ENCODE results near the gene AKIRIN2. TPM values are rescaled to one million over a fixed set of nuclear protein-coding genes. Genes with fewer than 3 reads are reported as not detected.

AKIRIN2 gene
- total and polyA plus RNA-seq, 2 of the 13 experiments (the other 11 are each of a cell fraction or from before 2014, with no cell fraction given), result 15.6 to 23.4 TPM

DNA sequence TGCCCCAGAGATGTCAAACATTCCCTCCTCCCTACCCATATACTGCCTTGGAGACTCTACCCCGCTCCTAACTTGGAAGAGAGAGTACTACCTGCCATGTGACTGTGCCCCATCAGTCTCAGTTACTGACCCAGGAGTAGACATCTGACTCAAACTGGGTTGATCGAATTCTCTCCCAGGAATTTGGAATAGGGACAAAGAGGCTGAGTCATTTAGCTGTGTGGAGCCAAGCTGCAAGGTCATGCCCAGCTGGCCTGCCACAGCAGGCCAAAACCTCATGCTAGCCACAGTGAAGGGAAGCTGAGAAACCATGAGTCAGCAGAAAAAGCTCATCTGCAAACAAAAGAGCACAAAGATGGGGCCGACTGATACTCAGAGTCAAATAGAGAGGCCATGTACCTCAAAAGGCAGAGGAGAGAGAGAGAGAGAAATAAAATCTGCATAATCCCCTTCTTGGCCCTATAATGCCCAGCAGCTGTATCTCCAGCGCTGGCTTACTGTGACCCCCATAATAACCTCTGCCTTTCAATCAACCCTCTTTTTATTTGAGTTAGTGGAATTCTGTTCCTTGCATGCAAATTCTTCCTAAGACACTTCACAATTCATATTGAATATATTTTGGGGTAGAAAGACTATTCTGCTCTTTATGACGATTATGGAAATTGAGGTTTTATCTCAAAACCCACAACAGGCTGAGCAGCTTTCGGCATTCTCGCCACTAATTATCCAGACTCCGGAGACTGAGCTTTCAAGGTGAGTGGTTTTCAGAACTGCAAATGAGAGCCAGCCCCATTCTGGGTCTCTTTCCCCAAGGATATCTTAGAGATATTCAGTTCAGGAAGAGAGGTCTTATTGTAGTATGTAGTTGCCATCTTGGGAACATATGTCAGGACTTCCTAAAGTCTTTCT, 21.4 kb upstream of the AKIRIN2 start (continued):
- TF ChIP-seq KIAA2018 (CRISPR knock-in tag; IDR thresholded peaks at IDR 0.05; ENCODE audit: borderline replicate concordance) (no peak), SSRP1 (CRISPR knock-in tag; IDR thresholded peaks at IDR 0.05) (no peak), ZNF333 (CRISPR knock-in tag; IDR thresholded peaks at IDR 0.05; ENCODE audit: borderline replicate concordance) (no peak), POGZ (CRISPR knock-in tag; IDR thresholded peaks at IDR 0.05) (peak; percentile 67), PLRG1 (conservative IDR thresholded peaks at IDR 0.05) (no peak), BCL3 (CRISPR knock-in tag; IDR thresholded peaks at IDR 0.05) (no peak), SKI (IDR thresholded peaks at IDR 0.05; ENCODE audit: partially characterized antibody) (no peak), SP2 (CRISPR knock-in tag; IDR thresholded peaks at IDR 0.05) (no peak), ZNF264 (CRISPR knock-in tag; IDR thresholded peaks at IDR 0.05) (no peak), SP140L (CRISPR knock-in tag; IDR thresholded peaks at IDR 0.05; ENCODE audit: borderline replicate concordance) (no peak), ZFP36 (IDR thresholded peaks at IDR 0.05; ENCODE audit: borderline replicate concordance, low read depth, low read length, partially characterized antibody) (no peak), NFRKB (IDR thresholded peaks at IDR 0.05) (no peak), MTF2 (CRISPR knock-in tag; IDR thresholded peaks at IDR 0.05; ENCODE audit: borderline replicate concordance) (no peak)
- TF ChIP-seq, protein P1, sequence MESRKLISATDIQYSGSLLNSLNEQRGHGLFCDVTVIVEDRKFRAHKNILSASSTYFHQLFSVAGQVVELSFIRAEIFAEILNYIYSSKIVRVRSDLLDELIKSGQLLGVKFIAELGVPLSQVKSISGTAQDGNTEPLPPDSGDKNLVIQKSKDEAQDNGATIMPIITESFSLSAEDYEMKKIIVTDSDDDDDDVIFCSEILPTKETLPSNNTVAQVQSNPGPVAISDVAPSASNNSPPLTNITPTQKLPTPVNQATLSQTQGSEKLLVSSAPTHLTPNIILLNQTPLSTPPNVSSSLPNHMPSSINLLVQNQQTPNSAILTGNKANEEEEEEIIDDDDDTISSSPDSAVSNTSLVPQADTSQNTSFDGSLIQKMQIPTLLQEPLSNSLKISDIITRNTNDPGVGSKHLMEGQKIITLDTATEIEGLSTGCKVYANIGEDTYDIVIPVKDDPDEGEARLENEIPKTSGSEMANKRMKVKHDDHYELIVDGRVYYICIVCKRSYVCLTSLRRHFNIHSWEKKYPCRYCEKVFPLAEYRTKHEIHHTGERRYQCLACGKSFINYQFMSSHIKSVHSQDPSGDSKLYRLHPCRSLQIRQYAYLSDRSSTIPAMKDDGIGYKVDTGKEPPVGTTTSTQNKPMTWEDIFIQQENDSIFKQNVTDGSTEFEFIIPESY (CRISPR knock-in tag; IDR thresholded peaks at IDR 0.05), result no peak
- TF ChIP-seq, protein P2, sequence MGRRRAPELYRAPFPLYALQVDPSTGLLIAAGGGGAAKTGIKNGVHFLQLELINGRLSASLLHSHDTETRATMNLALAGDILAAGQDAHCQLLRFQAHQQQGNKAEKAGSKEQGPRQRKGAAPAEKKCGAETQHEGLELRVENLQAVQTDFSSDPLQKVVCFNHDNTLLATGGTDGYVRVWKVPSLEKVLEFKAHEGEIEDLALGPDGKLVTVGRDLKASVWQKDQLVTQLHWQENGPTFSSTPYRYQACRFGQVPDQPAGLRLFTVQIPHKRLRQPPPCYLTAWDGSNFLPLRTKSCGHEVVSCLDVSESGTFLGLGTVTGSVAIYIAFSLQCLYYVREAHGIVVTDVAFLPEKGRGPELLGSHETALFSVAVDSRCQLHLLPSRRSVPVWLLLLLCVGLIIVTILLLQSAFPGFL (CRISPR knock-in tag; IDR thresholded peaks at IDR 0.05), result no peak
- TF ChIP-seq, protein P3, sequence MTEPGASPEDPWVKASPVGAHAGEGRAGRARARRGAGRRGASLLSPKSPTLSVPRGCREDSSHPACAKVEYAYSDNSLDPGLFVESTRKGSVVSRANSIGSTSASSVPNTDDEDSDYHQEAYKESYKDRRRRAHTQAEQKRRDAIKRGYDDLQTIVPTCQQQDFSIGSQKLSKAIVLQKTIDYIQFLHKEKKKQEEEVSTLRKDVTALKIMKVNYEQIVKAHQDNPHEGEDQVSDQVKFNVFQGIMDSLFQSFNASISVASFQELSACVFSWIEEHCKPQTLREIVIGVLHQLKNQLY (CRISPR knock-in tag; IDR thresholded peaks at IDR 0.05), result no peak
